Left renal cortex interstitium (tissue), 4 donors: Measurements from ENCODE around the gene ADCY5. TPM values are rescaled to one million over a fixed set of nuclear protein-coding genes. Genes with fewer than 3 reads are reported as not detected.

Experiments used
- DNase-seq, 4 donors: peaks; one replicate each; pipeline ENCODE4 v3.0.0-alpha.2; 2013; ENCODE audit warnings: low read depth in 4 of 4, low spot score in 2 of 4, missing footprints in 1 of 4
- polyA plus RNA-seq, 4 donors: library from polyadenylated mRNA; unstranded; fragments of 120-200 nt; gene quantifications; one replicate each; pipeline ENCODE4 v1.2.1, GENCODE V29; 2013; ENCODE audit not compliant: insufficient read length in 4 of 4

Gene ADCY5
- polyA plus RNA-seq, 4 donors, result 10.4 to 14.7 (median 13.0) TPM

- DNase-seq, result no peak
These were observed 154.5 kb downstream of the ADCY5 start for GRCh38 chr3:123294296-123294938.

GRCh38 chr3:123292321-123293310 lies 156.3 kb downstream of the ADCY5 start:
- DNase-seq, result no peak

DNA sequence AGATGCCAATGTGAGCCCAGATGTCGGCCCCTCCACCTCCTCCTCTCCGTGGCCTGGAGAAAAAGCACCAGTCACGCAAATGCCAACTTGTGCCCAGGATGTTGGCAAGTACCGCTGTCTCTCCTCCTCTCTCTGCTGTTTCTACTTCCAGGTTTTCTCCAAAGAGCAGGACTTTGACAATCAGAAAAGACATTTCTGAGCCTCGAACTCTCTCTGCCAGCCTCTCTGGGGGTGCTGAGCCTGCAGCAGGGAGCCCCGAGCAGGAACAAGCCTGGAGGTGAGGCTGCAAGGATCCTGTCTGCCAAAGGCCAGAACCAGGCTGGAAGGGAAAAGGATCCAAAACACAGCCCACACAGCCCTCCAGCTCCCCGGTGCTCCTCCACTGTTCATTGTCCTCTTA lies 157.5 kb downstream of the ADCY5 start:
- DNase-seq, result no peak

DNA sequence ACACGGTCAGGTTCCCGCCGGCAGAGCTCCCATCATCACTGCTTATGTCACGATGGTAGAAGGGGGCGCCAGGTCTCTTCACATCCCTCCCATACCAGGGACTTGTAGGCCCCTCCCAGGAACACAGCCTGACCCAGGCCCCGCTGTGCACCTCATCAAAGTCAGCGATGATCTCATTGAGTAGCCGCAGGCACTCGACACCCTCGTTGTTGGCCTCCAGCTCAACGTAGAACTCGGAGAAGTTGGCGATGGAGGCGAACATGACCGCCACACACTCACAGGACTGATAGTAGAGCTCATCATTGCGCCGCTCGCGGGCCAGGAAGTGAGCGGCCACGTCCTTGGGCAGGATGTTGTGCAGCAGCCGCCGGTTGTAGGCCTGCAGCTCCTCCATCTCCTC lies 157.9 kb downstream of the ADCY5 start:
- no peak for DNase-seq

DNA sequence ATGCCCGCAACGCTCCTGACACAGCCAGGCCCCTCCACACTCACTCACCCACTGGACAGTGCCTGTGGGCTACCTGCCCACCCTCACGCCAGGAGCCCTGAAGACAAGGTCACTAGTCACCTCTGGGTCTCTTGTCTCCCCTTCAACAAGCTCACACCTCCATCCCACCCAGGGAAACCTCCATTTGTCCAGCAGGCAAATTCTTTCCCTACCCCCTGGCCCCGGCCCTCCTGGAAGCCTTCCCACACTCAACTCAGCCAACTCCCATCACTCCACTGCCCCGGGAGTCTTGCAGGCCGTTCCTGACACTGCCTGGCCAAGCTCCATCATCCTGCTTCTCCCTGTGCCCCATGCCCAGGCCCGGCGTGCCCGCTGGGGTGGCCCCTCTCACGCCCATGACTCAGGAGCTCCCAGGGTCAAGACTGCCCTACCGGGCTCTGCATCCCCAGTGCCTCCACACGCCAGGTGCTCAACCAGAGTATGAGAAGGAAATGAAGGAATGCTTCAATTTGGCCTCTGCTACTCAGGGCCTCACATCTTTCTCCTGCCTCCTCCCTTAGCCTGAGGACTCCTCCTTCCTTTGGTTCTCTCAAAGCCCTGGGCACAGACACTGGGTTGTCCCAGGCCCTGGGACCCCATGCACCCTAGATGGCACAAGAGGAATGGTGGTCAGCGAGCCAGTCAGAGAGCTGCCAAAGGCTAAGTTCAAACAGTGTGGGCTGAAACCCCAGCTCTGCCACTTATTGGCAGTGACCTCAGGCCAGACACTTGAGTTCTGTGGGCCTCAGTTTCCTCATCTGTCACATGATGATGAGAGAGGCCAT lies 158.6 kb downstream of the ADCY5 start:
- no peak for DNase-seq

DNA sequence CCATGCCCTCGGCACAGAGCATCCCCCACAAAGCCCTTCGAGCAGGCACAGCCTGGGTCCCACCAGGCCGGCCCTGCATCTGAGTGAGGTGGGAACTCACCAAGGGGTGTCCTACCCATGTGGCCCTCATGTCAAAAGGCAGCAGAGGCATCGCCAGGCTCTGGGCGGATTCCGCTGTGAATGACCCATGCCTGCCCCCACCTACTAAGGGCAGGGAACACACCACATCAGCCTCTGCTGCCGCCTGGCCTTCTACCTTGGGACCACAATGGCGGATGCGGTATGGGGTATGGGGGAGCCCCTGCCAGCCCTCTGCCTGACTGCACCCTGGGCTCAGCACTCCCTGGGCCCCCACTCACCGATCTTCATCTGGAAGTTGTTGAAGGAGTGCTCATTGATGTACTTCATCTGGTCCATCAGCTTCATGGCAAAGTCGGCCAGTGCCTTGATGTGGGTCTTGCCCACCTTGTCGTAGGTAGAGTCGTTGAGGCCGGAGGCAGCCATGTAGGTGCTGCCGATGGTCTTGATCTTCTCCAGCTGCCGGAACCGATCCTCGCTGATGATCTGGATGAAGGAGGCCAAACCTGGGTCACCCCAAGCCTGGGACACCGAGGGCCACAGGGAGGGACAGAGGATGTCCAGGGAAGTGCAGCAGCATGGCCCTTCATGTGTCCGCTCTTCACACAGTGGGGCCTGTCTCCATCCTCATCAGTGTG lies 159.3 kb downstream of the ADCY5 start:
- DNase-seq, result no peak

- DNase-seq, result no peak
These were observed 161.0 kb downstream of the ADCY5 start for GRCh38 chr3:123287962-123288302.

DNA sequence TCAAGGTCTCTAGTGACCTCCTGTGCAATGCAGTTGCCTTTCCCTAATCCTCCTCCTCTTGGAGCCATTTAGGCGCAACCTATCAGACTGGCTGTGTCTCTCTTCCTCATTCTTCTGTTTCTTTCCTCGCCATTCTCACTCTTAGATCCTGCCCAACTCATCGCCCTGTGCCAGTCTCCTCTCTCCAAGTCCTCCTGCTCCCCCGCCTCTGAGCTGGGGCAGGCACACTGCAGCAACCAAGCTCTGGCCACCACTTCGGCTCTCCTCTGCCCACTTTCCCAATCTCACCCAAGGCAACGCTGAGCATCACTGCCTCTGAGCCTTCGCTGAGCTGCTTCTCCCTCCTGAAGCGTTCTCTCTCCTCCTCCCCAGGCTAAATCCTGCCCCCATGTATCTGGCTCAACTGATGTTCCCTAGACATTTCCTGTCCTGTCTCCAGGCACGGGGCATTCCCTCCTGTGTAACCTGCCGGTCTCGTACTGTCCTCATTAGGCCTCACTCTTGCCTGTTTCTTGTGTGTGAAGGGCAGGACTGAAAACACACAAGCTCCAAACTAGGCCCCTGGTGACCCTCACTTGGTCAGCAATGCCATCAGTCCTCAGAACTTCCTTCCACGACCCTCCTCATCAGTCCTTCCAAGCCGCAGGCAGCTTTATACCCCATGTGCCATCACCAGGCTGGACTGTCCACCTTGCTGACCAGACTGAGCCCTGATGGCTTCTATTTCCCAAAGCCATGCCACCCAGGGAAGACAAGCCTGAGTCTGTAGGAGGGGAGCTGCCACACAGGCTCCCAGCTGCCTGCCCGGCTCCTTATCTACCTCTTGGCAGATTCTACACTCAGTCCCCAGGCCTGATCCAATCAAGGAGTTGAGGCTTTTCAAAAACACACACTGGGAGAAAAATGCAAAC lies 161.6 kb downstream of the ADCY5 start:
- no peak for DNase-seq

DNA sequence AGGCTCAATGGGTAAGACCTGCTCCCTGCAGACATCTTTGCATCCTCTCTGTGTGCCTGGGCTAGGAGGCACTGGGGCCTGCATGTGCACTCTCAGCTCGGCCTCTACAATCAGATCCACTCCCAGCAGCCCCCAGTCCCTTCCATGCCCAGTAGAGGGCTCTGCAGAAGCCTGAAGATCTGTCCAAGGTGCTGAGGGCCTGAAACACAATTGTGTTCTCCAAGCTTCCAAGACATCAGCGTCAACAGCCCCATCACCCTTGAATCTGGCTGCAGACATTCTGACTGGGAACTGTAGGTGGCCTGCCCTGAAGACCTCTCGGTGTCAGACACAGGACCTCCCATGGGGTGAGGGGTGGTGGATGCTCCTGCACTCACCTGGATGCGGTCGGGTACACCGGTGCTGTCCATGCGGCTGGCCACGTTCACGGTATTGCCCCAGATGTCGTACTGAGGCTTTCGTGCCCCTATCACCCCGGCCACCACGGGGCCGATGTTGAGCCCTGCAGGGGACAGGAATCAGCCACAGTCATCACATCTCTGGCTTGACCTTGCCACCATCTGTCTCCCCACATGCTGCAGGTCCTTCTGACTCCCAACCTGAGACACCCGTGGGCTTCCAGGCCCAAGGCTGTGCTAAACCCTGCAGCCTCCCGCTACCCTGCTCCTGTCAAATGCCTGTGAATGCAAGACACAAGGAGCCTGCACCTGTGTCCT lies 162.4 kb downstream of the ADCY5 start:
- DNase-seq, result peak; percentile 13 to 41 (median 22)

- DNase-seq, result no peak
These were observed 163.0 kb downstream of the ADCY5 start for GRCh38 chr3:123285931-123286307.

DNA sequence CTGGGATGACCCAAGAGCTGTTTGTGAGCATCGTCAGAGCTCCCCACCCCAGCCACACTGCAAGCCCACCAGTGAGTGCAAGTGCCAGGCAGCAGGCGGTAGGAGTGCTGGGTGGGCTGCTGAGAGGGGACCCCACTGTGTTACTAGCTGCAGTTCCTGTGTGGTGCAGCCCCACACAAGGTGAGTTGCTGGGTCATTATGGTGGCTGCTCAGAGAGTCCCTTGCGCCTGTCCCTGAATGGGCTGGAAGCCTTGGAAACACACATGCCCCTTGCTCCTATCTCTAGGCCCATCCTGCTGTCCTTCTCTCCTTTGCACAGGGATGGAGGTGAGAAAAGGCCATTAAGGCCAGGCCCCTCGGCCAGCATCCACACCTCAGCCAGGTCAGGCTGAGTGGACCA lies 163.4 kb downstream of the ADCY5 start:
- no peak for DNase-seq

DNA sequence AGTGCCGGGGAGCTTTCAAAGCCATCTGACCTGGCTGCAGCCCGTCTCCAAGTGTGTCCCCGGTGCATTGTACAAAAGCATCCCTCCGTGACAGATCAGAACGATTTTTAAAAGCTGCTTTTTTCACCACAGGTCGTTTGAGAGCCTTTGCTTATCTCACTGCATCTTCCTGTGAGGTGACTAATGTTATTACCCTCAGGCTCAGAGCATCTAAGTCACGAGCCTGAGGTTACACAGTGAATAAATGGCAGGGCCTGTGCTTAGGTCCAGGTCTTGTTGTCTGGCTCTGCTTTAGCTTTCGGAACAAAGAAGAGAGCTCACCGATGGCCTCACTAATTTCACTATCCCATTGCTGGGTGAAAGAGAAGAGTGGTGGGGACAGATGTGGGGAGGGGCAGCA lies 163.8 kb downstream of the ADCY5 start:
- DNase-seq, result no peak

DNA sequence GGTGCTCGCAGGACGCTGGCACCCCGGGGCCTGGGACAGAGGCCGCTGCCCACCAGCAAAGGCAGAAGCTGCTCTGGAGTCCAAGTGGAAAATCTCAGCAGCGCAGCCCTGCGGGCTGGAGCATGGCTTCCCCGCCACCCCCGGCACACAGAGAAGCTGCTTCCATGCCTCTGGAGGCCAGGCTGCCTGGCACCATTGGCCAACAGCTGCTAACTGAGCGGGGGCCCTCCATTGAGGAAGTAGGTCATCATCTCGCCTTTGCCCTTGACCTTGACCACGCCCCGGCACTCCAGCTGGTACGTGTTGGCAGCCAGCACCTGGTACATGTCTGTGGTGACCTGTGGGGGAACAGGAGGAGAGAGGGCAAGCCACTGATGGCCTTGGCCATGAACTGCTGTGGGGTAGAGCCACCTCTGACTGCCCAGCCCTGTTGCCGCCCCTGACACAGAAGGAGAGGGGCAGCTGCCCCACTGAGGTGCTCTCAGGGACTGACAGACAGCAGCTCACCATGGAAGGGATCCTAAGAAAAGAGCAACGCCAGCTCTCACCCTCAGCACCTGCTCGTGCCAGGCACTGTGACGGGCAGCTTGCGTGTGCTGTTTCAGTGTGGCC lies 164.4 kb downstream of the ADCY5 start:
- no peak for DNase-seq

GRCh38 chr3:123283657-123284398 lies 165.1 kb downstream of the ADCY5 start:
- DNase-seq, result no peak

- DNase-seq, result no peak
These were observed 165.8 kb downstream of the ADCY5 start for GRCh38 chr3:123283074-123283473.

- no peak for DNase-seq
These were observed 166.4 kb downstream of the ADCY5 start for GRCh38 chr3:123282461-123282860.

DNA sequence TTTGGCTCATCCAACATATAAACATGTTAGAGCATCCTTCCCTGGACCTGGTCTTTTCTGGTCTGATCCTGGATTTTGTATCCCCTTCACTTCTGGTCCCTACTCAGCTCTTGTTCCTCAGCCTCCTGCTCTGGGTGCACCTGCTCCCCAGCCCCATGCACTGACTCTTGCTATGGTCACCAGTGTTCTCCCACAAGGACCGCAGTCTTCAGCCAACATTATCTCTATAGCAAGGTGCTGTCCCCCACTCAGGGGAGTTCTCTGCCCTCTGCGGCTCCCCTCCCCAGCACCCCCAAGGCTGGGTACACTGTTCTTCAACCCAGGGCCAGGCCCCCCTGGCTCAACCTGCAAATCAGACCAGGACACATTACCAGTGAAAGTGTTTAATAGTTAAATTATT lies 167.0 kb downstream of the ADCY5 start:
- no peak for DNase-seq

DNA sequence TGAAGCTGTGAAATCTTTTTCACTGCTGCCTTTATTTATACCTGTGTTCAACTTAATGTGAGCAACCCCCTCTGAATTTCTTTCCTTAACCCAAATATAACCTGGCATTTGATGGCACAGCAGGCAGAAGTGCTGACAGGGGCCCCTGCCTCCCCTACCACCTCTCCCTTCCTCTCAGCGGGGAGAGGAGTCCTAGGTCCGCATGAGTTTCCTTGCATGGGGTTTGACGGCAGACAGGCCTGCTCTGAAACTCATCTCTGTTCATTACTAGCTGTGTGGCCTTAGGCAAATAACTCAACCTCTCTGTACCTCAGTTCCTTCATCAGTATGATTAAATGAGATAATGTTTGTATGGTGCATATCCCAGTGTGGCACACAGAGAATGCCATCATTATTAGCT lies 167.5 kb downstream of the ADCY5 start:
- DNase-seq, result no peak
